Brain microvascular endothelial cell (primary cell): ENCODE data around the gene ATP7B.

Source experiments
- DNase-seq: peaks from one replicate; pipeline ENCODE4 v3.0.0-alpha.2; 2020
- H3K27ac ChIP-seq: fragments of 250-450 bp; sonication (Bioruptor Pico); 2 replicates; pipeline ENCODE4 v1.5.1; 2020; ENCODE audit warnings: mild to moderate bottlenecking, moderate library complexity
- H3K27me3 ChIP-seq: fragments of 250-450 bp; sonication (Bioruptor Pico); replicated peaks from 2 replicates; pipeline ENCODE4 v1.5.1; 2020; ENCODE audit warnings: mild to moderate bottlenecking
- H3K36me3 ChIP-seq: fragments of 250-450 bp; sonication (Bioruptor Pico); replicated peaks from 2 replicates; pipeline ENCODE4 v1.5.1; 2020; ENCODE audit warnings: mild to moderate bottlenecking
- H3K4me3 ChIP-seq: 2 replicates; pipeline ENCODE4 v1.5.1; 2011; ENCODE audit warnings: low read depth, mild to moderate bottlenecking, control low read depth, low read length, moderate library complexity
- in situ Hi-C: cut with HindIII; loops from 2 replicates; pipeline ENCODE4 v1.10.0; 2017; ENCODE audit warnings: low sequenced_read_pairs, low pct_ligation_motif_present
- TF ChIP-seq, protein P1 (sequence below): IDR thresholded peaks from 2 replicates; pipeline ENCODE4 v1.5.1; 2011; ENCODE audit warnings: low read depth, mild to moderate bottlenecking, moderate library complexity, low read length, control low read depth, inconsistent platforms; ENCODE audit errors: missing control alignments

Gene ATP7B

DNA sequence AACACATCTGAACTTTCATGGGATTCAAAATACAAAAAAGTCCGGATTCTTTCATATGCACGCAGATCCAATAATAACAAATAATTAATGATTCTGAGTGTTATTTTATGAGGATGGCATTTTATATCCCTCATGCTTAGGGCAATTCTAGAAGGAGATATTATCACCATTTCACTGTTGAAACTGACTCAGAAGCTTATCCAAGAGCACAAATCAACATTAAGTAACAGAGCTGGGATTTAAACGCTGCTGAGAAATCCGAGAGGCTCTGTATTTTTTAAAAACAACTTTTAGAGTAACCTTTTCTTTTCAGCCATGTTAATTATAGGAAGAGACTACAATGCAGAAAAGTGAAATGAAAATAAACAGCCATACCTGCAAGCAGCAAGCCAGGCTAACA, 30.3 kb downstream of the ATP7B start:
- H3K27me3 ChIP-seq, result no peaks in the 10 kb centered on the region
- H3K4me3 ChIP-seq, result no peak overlapping the region
- H3K36me3 ChIP-seq, result no peaks in the 10 kb centered on the region
- H3K27ac ChIP-seq, result peak overlapping the region; percentile 33
- DNase-seq, result no peak
- in situ Hi-C loops, result no loop called here
- TF ChIP-seq, protein P1, sequence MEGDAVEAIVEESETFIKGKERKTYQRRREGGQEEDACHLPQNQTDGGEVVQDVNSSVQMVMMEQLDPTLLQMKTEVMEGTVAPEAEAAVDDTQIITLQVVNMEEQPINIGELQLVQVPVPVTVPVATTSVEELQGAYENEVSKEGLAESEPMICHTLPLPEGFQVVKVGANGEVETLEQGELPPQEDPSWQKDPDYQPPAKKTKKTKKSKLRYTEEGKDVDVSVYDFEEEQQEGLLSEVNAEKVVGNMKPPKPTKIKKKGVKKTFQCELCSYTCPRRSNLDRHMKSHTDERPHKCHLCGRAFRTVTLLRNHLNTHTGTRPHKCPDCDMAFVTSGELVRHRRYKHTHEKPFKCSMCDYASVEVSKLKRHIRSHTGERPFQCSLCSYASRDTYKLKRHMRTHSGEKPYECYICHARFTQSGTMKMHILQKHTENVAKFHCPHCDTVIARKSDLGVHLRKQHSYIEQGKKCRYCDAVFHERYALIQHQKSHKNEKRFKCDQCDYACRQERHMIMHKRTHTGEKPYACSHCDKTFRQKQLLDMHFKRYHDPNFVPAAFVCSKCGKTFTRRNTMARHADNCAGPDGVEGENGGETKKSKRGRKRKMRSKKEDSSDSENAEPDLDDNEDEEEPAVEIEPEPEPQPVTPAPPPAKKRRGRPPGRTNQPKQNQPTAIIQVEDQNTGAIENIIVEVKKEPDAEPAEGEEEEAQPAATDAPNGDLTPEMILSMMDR, result no peak

DNA sequence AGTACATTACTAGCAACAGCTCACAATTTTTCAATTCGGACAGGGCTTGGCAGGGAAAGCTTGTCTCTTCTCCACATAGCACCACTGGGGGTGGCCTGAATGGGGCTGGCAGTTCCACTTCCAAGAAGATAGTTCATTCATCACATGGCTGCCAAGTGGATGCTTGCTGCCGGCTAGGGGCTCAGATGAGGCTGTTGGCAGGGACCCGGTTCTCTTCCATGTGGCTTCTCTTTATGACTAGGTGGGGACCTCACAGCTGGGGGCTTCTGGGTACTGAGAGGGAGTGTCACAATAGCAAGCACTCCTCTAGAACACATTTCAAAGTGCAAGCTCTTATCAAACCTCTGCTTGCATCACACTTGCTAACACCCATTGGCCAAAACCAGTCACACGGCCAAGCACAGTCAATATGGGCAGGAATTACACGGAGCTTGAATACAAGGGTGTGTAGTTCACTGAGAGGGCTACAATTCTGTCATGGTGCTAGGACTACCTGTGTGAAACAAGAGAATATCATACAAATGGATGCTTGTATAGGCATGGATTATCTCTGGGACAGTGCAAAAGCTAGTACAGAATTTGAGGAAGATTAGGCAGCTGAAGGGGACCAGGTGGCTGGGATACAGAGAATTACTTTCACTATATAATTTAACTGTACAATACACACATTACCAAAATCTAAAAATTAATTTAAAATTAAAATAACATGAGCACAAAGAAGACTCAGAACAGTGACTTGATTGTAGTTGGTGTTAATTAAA, 32.3 kb downstream of the ATP7B start:
- Histone ChIP-seq H3K36me3 (no peaks in the 10 kb centered on the region), H3K4me3 (no peak overlapping the region), H3K27ac (no peak overlapping the region), H3K27me3 (no peaks in the 10 kb centered on the region)
- in situ Hi-C loops, result no loop called here
- TF ChIP-seq, protein P1, result no peak
- DNase-seq, result no peak

DNA sequence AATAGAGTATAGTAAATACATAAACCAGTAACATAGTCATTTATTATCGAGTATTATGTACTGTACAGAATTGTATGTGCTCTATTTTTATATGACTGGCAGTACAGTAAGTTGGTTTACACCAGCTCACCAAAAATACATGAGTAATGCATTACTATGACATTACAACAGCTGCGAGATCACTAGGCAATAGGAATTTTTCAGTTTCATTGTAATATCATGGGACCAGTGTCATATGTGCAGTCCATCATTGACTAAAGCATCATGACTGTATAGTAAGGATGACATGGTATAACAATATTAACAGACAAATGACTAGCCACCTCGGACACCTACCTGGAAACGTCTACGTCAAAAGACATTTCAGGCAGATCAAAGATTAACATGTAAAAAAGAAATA, 33.6 kb downstream of the ATP7B start:
- no peak overlapping the region for H3K27ac ChIP-seq
- H3K4me3 ChIP-seq, result no peak overlapping the region
- H3K36me3 ChIP-seq, result no peaks in the 10 kb centered on the region
- H3K27me3 ChIP-seq, result no peaks in the 10 kb centered on the region
- DNase-seq, result no peak
- in situ Hi-C loops, result no loop called here
- TF ChIP-seq, protein P1, result no peak

DNA sequence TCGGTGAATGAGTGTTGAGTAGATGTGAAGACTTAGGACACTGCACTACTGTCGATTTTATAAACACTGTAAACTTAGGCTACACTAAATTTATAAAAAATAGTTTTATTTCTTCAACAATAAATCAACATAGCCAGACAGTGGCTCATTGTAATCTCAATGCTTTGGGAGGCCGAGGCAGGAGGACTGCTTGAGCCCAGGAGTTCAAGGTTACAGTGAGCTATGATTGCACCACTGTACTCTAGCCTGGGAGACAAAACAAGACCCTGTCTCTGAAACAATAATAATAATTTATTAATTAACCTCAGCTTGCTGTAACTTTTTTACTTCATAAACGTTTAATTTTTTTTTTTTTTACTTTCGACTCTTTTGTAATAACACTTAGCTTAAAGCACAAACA, 34.4 kb downstream of the ATP7B start:
- Histone ChIP-seq H3K36me3 (no peaks in the 10 kb centered on the region), H3K27me3 (no peaks in the 10 kb centered on the region), H3K27ac (no peak overlapping the region), H3K4me3 (no peak overlapping the region)
- DNase-seq, result no peak
- TF ChIP-seq, protein P1, result no peak
- in situ Hi-C loops, result no loop called here

DNA sequence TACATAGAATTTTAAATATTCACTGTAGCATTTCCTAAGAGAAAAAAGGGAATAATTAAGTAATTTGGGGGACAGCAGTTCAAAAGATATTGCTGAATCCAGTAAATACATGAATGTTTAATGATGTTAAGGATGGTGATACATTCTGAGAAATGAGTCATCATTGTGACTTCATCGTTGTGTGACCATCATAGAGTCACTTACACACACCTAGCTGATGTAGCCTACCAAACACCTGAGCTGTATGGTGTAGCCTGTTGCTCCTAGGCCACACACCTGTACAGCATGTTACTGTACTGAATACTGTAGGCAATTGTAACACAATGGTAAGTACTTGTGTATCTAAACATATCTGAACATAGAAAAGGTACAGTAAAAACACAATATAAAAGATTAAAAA, 34.8 kb downstream of the ATP7B start:
- H3K27ac ChIP-seq, result no peak overlapping the region
- no peak for DNase-seq
- no peaks in the 10 kb centered on the region for H3K27me3 ChIP-seq
- no peak overlapping the region for H3K4me3 ChIP-seq
- TF ChIP-seq, protein P1, result no peak
- H3K36me3 ChIP-seq, result no peaks in the 10 kb centered on the region
- in situ Hi-C loops, result no loop called here

DNA sequence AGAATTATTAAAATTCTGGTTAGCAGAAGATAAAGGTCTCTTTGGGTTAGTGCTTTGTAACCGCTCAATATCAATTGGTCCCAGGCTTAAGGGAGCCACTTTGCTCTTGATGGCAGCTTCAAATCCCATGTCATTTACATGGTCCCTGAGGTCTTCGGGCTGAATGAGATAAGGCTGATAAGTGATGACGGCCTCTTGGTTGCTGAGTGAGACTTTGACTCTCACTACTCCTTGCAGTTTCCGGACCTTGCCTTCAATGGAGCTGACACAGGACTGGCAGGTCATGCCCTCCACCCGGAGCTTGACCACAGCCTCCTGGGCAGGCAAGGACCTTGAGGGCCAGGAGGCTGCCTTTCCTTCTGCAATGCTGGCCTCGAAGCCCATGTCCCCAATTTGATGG, 36.8 kb downstream of the ATP7B start:
- Histone ChIP-seq H3K4me3 (no peak overlapping the region), H3K27me3 (no peaks in the 10 kb centered on the region), H3K36me3 (no peaks in the 10 kb centered on the region), H3K27ac (no peak overlapping the region)
- in situ Hi-C loops, result no loop called here
- TF ChIP-seq, protein P1, result no peak
- no peak for DNase-seq
